Measurements from ENCODE around the gene C2orf66.
A peak's percentile ranks its signal among the peaks of the same experiment; 100 is the strongest.

The C2orf66 gene

GRCh38 chr2:196809260-196809659 lies at the start of gene C2orf66:
TSS of gene C2orf66 (minus strand) at chr2:196809355. CDS start at chr2:196809336, 19 bp downstream.
- DNase-seq: no peak

- DNase-seq: no peak
Observed at GRCh38 chr2:196854629-196855028, 45.5 kb upstream of the C2orf66 start.

GRCh38 chr2:196853301-196854087 lies 44.3 kb upstream of the C2orf66 start:
- no peak for DNase-seq

- no peak for DNase-seq
Observed at GRCh38 chr2:196851088-196851487, 41.9 kb upstream of the C2orf66 start.

- no peak for DNase-seq
Observed at GRCh38 chr2:196849895-196850294, 40.7 kb upstream of the C2orf66 start.

DNA sequence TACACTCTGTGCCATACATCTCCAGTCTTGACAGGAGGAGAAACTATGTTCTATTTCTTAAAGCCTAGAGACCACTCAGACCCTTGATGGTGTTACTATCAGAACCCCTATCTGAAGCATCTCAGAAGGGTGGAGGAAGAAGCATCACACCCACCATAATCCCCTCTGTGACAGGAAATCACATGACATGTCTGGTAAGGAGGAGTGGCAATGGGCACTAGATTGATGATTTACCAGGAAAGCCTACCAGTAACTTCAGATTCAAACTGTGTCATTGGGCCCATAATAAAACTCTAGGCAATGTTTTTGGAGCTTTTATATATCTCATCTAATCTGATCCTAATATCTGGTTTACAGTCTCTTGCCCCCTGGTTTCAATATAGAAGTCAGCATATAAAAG lies 37.1 kb upstream of the C2orf66 start:
- no peak for DNase-seq

GRCh38 chr2:196845371-196845770 lies 36.2 kb upstream of the C2orf66 start:
- DNase-seq: no peak

DNA sequence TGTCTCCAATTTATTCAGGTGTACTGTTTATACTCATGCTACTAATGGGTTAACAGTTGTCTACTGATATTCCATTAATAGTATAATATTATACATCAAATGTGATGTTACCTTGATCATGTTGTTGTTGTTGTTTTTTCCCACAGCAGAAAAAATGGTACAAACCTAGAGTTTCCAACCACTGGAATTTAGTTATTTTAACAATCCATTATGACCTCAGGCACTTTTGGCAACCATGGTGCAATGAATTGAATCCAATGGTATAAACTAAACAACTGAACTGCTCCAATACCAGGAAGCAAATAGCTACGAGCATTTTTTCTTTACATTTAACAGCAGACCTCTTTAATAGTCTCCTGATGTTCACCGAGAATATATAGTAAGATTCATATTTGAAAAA lies 31.0 kb upstream of the C2orf66 start:
- no peak for DNase-seq

DNA sequence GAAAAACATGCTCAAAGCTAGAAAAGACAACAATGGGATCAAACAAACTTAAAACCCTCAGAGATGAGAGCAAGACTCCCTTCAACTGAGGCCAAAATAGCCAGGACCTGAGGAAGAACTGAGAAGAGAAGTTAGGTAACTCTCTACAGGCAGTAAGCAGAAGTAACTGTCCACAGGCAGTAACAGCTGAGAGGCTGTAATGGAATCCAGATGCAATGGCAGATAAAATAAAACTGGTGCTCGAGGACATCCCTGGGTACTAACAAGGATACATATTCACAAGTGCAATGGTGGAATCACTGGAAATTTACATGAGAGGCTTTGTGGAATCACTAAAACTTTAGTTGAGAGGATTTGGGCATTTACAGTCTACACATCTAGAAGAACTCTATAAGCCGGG lies 30.4 kb upstream of the C2orf66 start:
- DNase-seq: peak; percentile 34

- no peak for DNase-seq
Observed at GRCh38 chr2:196836440-196836839, 27.3 kb upstream of the C2orf66 start.

DNA sequence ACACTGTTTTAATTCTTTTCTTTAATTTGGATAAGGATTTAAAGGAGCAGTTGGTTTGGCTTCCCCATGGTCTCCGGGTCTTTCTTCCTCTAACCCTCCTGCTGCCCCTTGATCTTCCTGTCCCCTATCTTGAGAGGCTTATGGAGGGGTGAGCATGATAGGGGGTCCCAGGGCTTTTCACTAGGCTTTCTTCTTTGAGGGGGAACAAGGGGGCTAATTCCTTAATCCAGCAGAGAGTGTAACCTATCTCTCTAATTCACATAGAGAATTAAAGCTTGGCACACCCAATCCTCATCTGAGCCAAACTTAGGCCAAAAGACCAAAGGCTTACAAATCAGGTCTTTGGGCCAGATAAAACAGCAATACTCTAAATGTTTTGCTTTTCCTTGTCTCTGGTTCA lies 21.5 kb upstream of the C2orf66 start:
- DNase-seq: no peak

GRCh38 chr2:196827356-196827755 lies 18.2 kb upstream of the C2orf66 start:
- no peak for DNase-seq

GRCh38 chr2:196823750-196824522 lies 14.8 kb upstream of the C2orf66 start:
- DNase-seq: peak; percentile 9

DNA sequence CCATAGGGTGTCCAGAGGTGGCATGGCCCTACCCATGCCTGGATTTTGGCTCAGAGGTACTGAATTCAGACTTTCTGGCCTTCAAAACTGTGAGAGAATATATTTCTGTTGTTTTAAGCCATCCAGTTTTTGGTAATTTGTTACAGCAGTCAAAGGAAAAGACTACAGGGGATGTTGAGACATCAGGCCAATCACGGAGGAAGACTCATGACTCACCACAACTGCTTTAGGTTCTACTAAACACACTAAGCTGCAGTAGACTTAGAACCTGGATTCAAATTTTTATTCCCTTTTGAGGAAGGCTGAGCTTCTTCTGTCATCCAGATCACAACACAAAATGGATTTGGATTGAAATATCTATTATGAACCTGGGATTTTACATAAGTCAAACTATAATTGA lies 12.0 kb upstream of the C2orf66 start:
- no peak for DNase-seq

DNA sequence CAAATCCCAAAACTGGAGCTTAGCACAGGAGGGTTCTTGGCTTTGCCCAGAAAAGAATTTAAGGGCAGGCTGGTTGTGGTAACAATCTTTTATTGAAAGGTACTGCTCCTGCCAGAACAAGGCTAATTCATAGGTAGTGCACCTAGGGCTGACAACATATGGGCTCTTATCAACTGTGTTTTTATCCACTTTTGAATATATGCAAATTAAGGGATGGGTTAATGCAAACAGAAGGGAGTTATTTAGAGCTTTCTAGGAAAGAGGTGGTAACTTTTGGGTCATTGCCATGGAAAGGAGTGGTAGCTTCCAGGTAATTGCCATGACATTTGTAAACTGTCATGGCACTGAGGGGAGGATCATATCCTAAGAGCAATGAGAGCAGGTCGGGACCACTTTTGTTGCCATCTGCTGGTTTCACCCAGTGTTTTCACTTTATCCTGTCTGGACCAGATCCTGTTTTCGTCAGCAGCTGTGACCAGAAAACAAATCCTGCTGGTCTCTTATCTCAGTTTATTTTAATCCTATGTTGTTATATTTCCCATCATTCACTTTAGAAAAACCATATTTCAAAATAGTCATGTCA lies 981 bp downstream of the C2orf66 start:
- no peak for DNase-seq

DNA sequence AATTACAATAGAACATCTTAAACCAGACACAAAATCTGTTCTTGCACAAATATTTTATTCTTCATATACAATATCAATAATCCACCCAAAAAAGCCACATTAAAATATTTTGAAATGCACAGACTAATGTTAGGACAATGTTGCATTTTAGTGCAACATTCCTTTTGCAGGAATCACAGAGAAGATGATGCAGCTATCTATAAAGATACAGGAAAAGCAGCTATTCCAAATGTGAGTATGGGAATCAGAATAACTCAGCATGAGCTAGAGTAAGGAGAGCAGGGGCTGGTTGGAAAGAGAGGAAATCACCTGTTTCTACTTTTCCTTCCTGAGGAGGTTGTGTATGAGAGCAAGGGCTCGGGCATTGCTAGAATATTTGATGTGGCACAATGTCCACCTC lies 4.8 kb downstream of the C2orf66 start:
- DNase-seq: no peak

GRCh38 chr2:196802401-196802800 lies 6.8 kb downstream of the C2orf66 start:
- DNase-seq: no peak

GRCh38 chr2:196801674-196802261 lies 7.4 kb downstream of the C2orf66 start:
- DNase-seq: no peak

DNA sequence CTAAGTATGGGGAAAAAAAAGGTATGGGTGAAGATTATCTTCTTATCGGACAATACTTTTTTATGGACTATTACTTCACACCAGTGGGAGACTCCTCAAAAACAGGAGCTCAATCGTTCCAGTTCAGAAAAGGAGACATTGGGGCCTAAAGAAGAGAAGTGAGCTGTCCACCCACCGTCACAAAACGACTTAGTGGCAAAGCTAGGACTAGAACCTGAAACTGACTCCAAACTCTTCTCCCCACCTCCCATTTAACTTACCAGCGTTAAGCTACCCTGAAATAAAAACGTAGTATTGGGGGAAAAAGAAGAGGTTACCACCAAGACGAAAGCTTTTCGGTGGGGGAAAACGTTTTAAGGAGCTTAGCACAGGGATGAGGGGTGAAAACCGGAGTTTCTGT lies 10.2 kb downstream of the C2orf66 start:
- DNase-seq: no peak

DNA sequence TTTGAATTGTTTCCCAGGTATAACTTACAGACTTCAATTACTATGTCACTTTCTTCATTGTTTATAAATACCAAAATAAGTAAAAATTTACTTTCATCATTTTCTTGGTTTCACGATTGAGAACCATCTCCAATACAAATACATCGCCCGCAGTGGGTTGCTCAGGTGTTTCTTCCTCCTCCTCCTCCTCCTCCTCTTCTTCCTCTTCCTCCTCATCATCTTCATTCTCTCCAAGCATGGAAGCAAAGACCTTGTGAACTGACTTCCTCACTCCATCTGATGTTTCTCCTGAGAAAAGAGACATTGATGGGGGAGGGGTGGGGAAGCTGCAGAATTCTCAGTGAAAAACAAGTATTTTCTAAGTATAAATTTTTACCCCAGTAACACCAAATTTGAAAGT lies 16.3 kb downstream of the C2orf66 start:
- no peak for DNase-seq

GRCh38 chr2:196783431-196784094 lies 25.6 kb downstream of the C2orf66 start:
- peak; percentile 1 for DNase-seq

GRCh38 chr2:196767101-196767500 lies 42.1 kb downstream of the C2orf66 start:
- no peak for DNase-seq

DNA sequence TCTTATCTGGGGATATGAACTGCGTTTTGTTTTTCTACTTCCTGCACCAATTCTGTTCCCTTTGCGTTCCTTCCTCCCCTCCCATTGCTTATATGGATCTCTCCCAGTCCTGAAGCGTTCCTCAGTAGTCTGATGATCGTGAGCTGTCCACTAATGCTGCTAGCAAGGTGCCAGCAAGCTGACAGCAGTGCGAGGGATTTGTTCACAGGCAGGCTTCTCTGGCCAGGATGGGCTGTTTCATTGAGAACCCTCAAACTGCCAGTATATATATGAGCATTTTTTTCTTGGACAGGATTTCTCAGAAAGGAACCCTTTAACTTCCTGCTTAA lies 49.8 kb downstream of the C2orf66 start:
- no peak for DNase-seq
